HL-60/S4 treated with retinoic acid at 250 ng/mL for 4 days and 3 days (cell line): ENCODE measurements around the gene HPSE2.
"Not testable (repeated sequence)": the region's sequence is repeated elsewhere in the genome, so short reads cannot be mapped to it uniquely, and the experiment has no call there.

Experiments
- in situ Hi-C: fragments of 300-500 bp; cut with MboI; formaldehyde crosslinking; loops from 2 replicates; pipeline ENCODE4 v1.7.0; 2022; ENCODE audit warnings: low sequenced_read_pairs

The HPSE2 gene

DNA sequence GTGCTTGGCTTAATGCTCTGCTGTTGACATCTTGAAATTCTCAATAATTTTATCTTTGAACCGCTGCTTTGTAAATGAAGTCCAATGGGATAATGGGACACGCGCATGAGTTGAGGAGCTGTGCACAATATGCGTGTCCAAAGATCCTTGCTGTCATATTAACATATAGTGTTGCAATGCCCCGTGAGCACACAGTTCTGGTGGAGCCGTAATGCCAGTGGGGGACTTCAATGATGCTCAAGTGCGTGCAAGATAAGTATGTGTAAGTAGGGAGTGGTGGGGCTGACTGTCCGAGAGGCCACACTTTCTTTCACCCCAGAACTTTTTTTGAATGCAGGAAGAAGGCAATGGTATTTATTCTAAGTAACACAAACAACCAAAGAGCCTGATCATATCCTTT is 711.5 kb downstream of the HPSE2 start:
- in situ Hi-C loops = no loop called here

DNA sequence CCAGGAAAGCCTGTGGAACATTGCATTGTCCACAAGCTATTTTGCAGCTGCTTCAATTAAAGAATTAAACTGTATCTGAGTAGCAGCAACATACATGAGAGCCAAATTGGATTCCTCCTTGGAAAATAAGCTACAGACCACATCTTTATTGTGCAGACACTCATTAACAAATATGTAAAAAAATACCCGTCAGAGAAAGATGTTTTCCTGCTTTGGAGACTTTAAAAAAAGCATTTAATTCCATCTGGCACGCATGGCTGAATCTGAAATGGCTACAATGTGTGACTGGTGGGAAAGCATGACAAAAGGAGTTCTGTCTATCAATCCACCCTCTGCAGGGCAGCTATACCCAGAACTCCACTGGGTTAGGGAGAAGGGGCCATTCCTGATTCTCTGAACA is 715.8 kb downstream of the HPSE2 start:
- in situ Hi-C loops = no loop called here

DNA sequence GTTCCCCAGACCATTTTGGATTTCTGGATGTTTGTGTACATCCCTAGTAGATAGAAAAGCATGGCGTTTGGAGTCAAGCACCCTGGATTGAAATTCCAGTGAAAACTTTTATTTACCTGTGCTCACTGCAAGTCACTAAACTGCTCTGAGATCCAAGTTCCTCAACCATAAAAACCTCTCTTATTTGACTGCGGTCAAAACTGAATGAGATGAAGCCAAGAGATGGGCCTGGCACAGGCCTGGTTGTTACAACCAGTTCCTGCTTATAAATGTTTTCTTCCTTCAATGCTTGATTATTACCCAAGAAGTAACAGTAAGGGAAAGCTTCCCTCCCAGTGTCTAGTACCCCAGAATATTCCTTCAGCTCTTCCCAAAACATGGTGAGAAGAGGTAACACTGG is 718.0 kb downstream of the HPSE2 start:
- in situ Hi-C loops = no loop called here

DNA sequence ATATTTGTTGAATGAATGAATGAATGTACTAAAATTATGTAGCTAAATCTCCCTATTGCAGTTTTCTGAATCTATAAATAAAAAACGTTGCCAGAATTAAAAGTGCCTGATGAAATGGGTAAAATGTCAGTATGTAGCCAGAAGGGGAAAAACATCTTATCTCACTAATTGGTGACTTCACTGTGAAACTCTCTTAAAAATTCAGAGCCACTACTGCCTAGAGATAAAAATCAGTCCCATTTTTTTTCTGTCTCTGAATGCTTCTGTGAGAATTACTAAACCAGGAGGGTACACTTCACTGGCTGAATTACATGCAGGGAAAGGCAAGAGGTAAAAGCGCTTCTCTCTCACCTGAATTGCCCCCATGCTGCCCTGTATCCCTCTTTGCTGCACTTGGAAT is 719.3 kb downstream of the HPSE2 start:
- in situ Hi-C loops = no loop called here

DNA sequence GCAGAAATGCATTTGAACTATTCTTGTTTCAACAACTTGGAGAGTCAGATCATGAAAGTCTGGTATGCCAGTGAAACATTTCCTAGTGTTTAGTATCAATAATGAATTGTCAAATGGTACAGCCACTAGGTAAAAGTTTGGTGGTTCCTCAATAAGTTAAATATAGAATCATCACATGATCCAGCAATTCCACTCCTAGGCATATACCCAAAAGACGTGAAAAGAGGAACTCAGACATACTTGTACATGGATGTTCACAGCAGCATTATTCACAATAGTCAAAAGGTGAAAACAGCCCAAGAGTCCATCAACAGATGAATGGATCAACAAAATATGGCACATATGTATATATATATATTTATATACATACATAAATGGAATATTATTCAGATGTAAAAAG is 721.9 kb downstream of the HPSE2 start:
- in situ Hi-C loops = no loop called here

DNA sequence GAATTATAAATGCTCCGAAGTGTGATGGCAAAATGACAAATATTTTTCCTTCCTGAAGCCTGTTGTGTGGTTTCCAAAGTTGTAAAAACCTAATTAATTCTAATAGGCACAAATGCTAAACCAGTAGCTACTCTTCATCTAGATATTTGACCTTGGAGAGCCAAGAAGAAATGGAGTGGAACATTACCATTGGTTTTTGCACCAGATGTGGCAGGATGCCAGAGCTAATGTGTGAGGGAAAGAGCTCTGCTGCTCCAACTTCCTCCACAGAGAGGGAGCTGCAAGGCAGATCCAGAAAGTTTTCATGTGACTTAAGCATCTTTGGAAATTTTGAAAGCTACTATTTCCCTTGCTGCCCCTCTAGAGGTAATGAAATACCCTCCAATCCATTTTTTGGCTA is 723.8 kb downstream of the HPSE2 start:
- in situ Hi-C loops = no loop called here

DNA sequence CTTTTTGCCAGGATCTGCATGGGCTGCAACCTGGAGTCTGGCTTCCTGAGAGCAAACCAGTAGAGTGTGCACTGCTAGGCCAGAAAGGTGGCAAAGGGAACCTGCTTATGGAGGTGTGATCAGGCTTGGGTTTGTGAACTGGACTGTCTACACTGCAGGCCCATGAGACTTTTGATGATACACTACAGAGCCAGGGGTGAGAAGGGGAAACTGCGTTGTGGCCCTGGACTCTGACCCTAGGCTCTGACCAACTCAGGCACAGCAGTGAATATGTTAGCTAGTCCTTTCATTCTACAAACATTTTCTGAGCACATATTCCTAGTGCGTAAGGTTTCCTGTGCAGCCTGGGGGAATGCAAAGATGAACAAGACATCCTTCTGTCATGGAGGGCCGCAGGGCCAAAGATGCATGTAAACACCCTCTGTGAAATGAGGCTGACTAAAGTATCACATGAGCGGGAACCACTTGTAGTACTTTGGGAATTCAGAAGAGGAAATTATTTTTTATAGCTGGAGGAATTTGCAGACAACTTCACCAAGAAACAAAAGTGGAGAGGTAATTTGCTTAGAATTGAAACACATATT is 725.1 kb downstream of the HPSE2 start:
- in situ Hi-C loops = no loop called here

DNA sequence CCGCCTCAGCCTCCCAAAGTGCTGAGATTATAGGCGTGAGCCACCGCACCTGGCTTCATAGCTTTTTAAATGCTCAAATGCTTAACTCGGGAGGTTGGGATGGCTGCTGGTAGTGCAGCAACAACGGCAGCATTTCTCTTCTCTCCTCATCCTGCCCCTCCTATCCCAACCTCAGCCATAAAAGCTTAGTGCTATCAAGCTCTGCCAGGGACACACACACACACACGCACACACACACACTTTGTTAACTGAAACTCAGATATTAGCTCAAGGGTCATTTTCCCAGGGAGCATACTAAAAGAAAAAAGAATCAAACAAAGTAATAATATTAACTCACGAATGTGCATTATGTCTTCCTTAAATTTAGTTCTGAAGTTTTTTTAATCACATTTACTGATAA is 725.9 kb downstream of the HPSE2 start:
- in situ Hi-C loops = no loop called here

DNA sequence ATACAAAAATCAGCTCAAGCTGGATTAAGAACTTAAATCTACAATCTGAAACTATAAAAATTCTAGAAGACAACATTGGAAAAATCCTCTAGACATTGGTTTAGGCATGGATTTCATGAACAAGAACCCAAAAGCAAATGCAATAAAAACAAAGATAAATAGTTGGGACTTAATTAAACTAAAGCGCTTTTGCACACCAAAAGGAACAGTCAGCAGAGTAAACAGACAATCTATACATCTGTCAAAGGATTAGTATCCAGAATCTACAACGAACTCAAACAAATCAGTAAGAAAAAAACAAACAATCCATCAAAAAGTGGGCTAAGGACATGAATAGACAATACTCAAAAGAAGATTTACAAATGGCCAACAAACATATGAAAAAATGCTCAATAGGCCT is 733.1 kb downstream of the HPSE2 start:
- in situ Hi-C loops = not testable (repeated sequence)

DNA sequence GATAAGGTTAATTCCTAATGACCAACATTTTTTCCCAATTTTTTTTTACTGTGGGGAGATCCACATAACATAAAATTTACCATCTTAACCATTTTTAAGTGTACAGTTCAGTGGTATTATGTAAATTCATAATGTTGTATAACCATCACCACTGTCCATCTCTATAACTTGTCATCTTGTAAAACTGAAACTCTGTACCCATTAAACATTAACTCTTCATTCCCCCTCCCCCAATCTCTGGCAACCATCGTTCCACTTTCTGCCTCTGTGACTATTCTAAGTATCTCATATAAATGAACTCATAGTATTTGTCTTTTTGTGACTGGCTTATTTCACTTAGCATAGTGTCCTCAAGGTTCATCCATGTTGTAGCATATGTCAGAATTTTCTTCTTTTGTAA is 742.9 kb downstream of the HPSE2 start:
- in situ Hi-C loops = no loop called here

DNA sequence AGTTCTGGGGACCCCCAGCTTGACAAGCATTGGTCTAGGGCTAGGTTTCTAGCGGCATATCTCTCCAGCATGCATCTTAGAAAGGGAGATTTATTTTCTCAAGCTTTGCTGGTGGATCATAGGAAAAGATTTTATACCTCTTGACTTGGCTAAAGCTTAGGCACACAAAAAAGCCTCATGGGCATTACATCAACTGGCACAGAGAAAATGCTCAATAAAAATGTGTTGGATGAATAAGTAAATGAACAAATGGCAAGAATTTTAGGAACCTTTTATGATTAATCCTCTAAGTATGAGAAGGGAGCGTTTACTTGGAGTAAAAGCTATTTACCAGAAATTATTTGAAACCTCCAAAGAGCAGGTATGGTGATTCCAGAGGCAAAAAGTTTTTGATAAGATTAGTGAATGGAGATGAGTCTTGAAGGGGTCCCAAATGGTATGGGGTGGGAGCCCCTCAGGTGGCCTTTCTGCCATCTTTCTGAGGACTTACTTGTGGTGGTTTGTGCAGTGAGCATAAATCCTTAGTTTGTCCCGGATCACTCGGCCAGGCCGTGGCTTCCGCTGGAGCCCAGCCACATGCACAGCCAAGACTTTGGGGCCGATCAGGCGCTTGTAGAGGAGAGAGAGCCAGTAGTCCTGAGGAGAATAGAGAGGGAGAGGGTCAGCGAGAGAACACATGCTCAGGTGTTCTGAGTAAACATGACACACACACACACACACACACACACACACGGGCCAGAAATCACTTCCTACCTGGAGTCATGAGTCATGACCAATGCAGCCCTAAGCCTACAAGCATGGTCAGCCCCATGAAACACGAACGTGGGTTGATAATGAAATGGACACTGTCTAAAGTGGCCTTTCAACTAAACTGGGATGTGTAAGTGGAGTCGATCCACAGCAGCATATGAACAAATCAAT is 745.8 kb downstream of the HPSE2 start:
- in situ Hi-C loops = no loop called here

DNA sequence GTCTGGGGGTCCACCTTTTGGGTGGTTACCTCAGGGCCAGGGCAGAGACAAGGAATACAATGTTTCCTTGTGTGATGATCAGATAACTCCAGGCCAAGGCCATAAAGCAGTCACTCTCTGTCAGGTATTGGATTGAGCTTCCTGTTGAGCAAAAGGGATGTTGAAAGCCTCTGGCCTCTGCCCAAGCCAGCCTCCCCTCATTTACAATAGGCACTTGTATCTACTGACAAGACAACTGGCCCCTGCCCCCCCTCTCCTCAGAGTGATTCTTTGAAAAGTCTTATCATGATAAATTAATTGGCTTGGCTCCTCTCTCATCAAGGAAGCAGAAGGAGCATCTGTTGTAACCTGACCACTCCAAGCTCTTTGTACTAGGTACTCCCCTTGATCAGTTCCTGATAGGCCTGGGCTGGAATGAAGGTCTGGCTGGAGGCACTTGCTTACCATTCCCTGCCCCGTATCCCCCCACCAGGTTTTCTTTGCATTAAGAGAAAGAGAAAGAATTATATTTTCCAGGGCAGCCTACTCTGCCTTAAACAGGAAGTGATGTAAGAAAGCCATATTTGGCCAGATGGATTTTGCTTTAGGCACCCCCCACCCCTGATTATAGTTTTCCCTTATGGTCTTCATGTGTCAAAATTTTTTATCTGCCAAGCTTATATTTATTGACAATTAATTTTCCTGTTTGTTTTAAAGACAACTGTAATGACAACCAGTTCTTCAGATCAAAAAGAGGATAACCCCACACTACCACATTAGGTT is 746.8 kb downstream of the HPSE2 start:
- in situ Hi-C loops = no loop called here

DNA sequence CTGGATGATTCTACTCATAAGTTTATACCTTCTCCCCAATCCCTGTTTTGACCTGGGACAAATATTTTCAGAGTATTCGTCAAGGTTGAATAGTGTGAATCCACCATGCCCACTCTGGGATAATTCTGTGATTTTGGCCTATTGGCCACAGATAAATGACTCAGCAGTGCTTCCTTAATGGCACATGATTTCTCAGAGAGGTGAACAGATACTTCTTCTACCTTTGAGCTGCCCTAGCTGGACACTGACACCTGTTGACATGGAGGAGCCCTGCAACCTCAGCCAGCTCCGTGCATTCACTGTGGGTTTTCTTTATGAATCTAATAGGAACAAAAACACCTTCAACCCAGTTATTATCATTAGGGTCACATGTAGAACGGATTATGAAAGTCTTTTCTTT is 748.0 kb downstream of the HPSE2 start:
- in situ Hi-C loops = no loop called here

DNA sequence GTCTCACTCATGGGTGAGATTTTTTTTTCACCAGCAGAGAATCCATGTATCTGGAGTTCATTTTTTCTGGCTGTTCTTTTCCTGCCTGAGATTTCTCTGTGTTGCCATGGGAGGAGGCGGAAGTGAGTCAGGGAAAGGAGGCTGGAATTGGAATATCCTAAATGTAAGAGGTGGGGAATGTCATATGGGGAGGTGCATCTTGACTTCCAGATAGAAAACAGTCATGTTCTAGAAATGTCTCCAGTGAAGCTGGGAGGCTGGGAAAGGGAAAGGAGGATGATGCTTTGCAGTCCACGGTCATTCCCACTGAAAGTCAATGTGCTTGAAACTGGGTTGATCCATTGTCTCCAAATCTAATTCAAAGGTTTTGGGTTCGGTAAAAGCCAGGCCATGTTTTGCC is 749.2 kb downstream of the HPSE2 start:
- in situ Hi-C loops = no loop called here

DNA sequence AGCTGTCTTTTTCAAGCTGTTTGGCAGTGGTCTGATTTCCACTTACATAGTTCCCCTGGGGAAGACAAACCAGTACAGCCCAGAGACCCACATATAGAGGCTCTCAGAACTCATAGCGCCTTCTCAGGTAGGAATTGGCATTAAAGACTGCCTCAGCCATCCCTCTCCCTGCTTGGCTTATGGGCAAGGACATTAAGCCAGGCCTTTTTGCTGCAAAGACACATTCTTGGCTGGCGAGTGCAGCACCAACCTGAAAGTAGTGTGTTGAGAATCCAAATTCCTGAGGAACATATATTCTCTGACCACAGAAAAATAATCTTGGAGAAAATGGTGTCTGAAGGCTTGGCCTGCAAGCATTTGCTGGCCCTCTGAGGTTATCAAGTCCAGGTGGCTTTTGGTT is 749.7 kb downstream of the HPSE2 start:
- in situ Hi-C loops = no loop called here

DNA sequence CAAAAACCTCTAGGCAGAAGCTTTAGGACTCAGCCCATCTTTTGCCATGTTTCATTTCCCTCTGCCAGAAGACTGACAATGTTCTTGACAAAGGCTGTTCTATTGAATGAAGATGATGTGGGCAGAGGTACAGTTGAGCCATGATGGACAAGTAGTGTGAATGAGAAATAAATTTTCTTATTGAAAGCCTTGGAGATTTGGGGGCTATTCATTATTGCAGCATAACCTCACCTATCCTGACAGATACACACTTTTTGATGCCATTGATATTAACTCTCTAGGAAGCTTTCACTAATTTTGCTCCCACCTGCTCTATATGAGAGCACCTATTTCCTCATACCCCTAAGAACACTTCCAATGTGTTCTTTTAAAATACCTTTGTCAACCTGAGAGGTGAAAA is 752.0 kb downstream of the HPSE2 start:
- in situ Hi-C loops = no loop called here

DNA sequence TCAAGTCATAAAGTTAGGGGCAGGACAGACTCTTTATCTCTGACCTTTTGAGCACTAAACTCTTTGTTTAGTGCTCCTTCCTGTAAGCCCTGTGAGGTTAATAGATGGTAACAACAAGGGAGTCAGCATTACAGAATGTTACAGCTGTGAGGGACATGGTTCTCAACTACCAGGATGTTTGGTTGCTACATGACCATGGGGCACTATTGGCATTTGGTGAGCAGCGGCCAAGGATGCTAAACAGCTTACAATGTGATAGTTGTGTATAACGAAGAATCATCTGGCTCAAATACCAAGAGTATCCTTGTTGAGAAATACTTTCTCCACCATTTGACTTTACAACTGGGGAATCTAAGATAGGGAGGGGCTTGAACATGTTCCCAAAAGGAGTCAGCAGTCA is 753.6 kb downstream of the HPSE2 start:
- in situ Hi-C loops = no loop called here

DNA sequence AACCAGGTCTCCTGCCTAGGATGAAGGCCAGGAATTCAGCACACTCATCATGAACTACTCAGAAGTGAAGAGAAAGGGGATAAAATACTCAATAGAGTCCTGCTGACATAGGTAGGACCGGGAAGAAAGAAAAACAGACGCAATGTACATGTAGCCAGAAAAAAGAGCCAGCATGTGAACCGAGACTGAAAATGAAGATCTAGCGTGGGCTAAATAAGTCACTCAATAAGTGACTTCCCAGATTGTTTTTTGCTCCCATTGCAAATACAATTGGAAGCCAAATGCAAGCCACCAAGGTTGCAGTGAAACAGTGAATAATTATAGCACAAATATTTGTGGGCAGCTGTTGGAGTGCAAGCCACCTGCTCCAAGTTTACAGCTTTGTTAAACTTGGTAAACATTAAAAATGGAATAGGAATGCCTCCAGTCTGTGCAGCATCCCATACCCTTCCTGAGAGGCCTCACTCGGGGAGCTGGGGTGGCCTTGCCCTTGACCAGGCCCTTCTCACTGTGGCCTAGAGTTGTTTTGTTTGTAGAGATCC is 754.2 kb downstream of the HPSE2 start:
- in situ Hi-C loops = no loop called here

DNA sequence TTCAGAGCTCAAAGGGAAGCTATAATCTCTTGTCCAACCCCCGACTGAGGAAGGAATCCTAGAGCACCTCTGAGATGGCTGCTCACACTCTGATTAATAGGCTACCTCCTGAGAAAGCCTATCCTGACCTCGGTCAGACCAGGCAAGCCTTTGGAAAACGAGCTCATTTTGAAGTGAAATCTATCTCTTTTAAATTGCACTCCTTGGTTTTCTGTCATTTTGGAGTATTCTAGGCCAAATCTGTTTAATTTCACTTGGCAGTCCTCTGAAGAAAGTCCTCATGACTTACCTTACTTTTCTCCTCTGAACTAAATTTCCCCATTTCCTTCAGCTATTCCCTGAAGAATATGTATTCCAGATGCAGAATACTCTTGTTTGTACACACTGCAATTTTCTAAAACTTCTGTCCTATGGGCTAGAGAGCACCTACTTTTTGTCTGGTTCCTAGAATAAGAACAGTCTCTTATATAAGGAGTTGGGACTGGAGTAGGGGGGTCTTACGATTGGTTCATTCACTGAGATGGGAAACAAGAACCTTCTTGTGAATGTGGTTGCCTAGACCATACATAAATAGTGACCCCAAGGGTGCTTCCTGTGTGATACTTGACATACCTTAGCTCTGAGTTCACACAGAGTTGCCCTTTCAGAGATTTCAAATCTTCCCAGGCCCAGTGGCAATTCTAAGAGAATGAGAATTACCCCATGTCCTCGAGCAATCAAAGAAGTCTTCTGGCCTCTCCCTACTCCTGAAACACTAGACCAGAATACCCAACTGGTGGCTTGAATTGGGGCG is 757.0 kb downstream of the HPSE2 start:
- in situ Hi-C loops = no loop called here

DNA sequence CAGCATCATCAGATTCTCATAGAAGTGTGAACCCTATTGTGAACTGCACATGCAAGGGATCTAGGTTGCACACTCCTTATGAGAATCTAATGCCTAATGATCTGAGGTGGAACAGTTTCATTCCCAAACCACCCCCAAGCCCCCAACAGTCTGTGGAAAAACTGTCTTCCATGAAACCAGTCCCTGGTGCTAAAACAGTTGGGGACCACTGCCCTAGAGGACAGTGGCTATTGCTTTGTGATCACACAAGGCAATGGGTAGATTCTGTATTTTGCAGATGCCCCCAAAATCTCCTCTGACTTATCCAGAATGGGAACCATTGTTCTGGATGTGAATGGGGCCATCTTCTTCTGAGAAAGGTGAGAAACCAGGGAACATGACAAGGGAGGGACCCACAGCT is 757.8 kb downstream of the HPSE2 start:
- in situ Hi-C loops = no loop called here

DNA sequence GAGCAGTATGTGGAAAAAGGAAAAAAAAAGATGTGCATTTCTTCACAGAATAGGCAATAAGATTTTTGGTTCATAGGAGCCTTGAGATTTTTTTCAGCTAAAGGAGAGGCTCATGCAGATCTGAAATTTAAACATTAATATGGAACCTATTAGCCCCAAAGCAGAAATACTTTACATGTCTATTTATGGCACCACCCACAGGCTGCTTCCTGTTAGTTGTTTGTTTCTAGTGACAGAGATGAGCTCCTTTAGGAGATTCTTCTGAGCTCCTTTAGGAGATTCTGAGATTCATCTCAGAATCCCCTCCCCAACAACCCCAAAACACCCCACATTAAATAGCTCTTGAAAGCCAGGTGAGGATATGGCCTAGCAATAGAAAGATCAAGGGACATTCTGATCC is 761.0 kb downstream of the HPSE2 start:
- in situ Hi-C loops = loop anchor here (25.0 kb wide), 2 partner anchors 563 to 788 kb away; no protein-coding TSS in a partner anchor
